Spleen (tissue), 7 donors: ENCODE measurements around the gene EGFR.

Experiments
- POLR2A ChIP-seq, 3 donors: fragments of 450-650 bp; IDR thresholded peaks; one replicate each; pipeline ENCODE4 v1.5.1; 2017; ENCODE audit warnings: antibody characterized with exemption in 3 of 3, mild to moderate bottlenecking in 1 of 3
- POLR2AphosphoS5 ChIP-seq, 3 donors: sonication (generic); formaldehyde crosslinking; IDR thresholded peaks; one replicate each; pipeline ENCODE4 v1.5.1; 2017; ENCODE audit warnings: antibody characterized with exemption in 3 of 3
- TF ChIP-seq, protein P1 (sequence below), 11 experiments: fragments of 200-600 bp in 7 of 11; fragments of 450-650 bp in 4 of 11; sonication (generic) in 4 of 11; IDR thresholded peaks in 8 of 11; conservative IDR thresholded peaks in 3 of 11; 1 replicate in 7 of 11; 2 replicates in 4 of 11; pipeline versions ENCODE4 v1.4.0 to v1.8.0; 2016 to 2021; ENCODE audit warnings: antibody characterized with exemption in 11 of 11, inconsistent platforms in 4 of 11, mild to moderate bottlenecking in 1 of 11
- donor health status: DM: no; HTN: no; CAD: no; lungs with moderate emphysema.
- donor health status: DM: no; HTN: no; CAD: no.
- donor health status: DM: no; HTN: no; CAD: no.

DNA sequence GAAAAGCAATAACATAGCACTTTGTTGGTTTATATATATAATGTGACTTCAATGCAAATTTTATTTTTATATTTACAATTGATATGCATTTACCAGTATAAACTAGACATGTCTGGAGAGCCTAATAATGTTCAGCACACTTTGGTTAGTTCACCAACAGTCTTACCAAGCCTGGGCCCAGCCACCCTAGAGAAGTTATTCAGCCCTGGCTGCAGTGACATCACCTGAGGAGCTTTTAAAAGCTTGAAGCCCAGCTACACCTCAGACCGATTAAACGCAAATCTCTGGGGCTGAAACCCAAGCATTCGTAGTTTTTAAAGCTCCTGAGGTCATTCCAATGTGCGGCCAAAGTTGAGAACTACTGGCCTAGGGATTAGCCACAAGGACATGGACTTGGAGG, 191.4 kb downstream of the EGFR start:
- TF ChIP-seq, protein P1, sequence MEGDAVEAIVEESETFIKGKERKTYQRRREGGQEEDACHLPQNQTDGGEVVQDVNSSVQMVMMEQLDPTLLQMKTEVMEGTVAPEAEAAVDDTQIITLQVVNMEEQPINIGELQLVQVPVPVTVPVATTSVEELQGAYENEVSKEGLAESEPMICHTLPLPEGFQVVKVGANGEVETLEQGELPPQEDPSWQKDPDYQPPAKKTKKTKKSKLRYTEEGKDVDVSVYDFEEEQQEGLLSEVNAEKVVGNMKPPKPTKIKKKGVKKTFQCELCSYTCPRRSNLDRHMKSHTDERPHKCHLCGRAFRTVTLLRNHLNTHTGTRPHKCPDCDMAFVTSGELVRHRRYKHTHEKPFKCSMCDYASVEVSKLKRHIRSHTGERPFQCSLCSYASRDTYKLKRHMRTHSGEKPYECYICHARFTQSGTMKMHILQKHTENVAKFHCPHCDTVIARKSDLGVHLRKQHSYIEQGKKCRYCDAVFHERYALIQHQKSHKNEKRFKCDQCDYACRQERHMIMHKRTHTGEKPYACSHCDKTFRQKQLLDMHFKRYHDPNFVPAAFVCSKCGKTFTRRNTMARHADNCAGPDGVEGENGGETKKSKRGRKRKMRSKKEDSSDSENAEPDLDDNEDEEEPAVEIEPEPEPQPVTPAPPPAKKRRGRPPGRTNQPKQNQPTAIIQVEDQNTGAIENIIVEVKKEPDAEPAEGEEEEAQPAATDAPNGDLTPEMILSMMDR (IDR thresholded peaks at IDR 0.05 in 8 of 11, conservative IDR thresholded peaks at IDR 0.05 in 3 of 11) = no peak
- TF ChIP-seq POLR2A (IDR thresholded peaks at IDR 0.05) = no peak
- TF ChIP-seq POLR2AphosphoS5 (IDR thresholded peaks at IDR 0.05) = no peak
